ENCODE data around the gene PCARE.

DNA sequence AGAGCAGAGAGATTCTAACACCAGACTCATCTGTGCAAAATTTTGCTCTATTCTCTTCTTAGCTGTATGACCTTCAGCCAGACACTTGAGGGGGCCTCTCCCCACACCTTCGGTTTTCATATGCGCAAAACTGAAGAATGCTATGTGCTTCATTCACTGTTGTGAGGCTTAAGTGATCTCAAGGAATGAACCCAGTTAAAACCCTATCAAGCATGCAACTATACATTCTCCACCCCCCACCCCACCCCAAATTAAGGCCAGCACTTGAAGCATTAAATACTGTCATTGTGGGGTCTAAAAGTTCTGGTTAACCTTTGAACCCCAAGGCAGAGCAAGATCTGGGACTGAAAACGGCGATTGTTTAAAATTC lies 10.0 kb downstream of the PCARE start:
- TF ChIP-seq, protein P1, sequence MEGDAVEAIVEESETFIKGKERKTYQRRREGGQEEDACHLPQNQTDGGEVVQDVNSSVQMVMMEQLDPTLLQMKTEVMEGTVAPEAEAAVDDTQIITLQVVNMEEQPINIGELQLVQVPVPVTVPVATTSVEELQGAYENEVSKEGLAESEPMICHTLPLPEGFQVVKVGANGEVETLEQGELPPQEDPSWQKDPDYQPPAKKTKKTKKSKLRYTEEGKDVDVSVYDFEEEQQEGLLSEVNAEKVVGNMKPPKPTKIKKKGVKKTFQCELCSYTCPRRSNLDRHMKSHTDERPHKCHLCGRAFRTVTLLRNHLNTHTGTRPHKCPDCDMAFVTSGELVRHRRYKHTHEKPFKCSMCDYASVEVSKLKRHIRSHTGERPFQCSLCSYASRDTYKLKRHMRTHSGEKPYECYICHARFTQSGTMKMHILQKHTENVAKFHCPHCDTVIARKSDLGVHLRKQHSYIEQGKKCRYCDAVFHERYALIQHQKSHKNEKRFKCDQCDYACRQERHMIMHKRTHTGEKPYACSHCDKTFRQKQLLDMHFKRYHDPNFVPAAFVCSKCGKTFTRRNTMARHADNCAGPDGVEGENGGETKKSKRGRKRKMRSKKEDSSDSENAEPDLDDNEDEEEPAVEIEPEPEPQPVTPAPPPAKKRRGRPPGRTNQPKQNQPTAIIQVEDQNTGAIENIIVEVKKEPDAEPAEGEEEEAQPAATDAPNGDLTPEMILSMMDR (conservative IDR thresholded peaks at IDR 0.05; ENCODE audit: low read length): no peak
- TF ChIP-seq EZH2phosphoT487 (IDR thresholded peaks at IDR 0.05; ENCODE audit: borderline replicate concordance): no peak

Data from Loucy (cell line).